ENCODE results near the gene ABHD15.

ABHD15 gene

DNA sequence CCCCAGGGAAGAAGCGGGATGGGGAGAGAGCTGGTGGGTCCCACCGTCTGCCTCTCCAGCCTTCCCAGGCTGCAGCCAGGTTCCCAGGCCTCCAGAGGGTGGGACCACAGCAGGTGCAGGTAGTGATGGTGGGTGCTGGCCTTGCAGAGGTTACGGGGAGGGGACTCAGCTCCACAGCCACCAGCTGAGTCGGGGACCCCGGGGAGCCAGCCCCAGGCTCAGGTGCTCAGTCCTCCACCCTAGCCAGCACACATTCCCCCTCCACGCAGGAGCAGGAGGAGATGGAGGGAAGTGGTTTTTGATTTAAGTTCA lies 6.7 kb upstream of the ABHD15 start:
- H3K9me2 ChIP-seq (replicated peaks; ENCODE audit: control insufficient read depth, low read length) = no peaks in the 10 kb centered on the region
- H3K4me1 ChIP-seq (ENCODE audit: control insufficient read depth, low read length) = peaks cover 22% of the 10 kb centered on the region
- H3K4me2 ChIP-seq (ENCODE audit: low read length) = no peak overlapping the region
- peaks cover 3% of the 10 kb centered on the region for H3F3A ChIP-seq (ENCODE audit: control insufficient read depth, insufficient read depth)
- no peaks in the 10 kb centered on the region for H3K27me3 ChIP-seq (ENCODE audit: control insufficient read depth, low read length)
- H3K27ac ChIP-seq (ENCODE audit: low read depth, low read length) = no peak overlapping the region
- H3K36me3 ChIP-seq (ENCODE audit: control insufficient read depth, low read length) = peaks cover 70% of the 10 kb centered on the region
- TF ChIP-seq CTCF (IDR thresholded peaks at IDR 0.05; ENCODE audit: low read depth, low read length, poor library complexity, severe bottlenecking) = no peak
- TF ChIP-seq EZH2phosphoT487 (IDR thresholded peaks at IDR 0.05; ENCODE audit: borderline replicate concordance, low read length) = no peak
- no peaks in the 10 kb centered on the region for H3K9me3 ChIP-seq (ENCODE audit: control insufficient read depth, insufficient read depth, low read length)
- H4K20me1 ChIP-seq (ENCODE audit: control insufficient read depth, insufficient read depth, low read depth, low read length) = no peaks in the 10 kb centered on the region
- peaks cover 4% of the 10 kb centered on the region; the same call in 1 of the 2 replicates for H3K79me2 ChIP-seq (ENCODE audit: control insufficient read depth, low read length)
- H3K4me3 ChIP-seq (ENCODE audit: low read length) = no peak overlapping the region

GRCh38 chr17:29572691-29573557 lies 6.1 kb upstream of the ABHD15 start:
- peak; percentile 55 for TF ChIP-seq CTCF (IDR thresholded peaks at IDR 0.05; ENCODE audit: low read depth, low read length, poor library complexity, severe bottlenecking)
- no peak for TF ChIP-seq EZH2phosphoT487 (IDR thresholded peaks at IDR 0.05; ENCODE audit: borderline replicate concordance, low read length)
- H3K4me2 ChIP-seq (ENCODE audit: low read length) = peak overlapping the region; percentile 41

DNA sequence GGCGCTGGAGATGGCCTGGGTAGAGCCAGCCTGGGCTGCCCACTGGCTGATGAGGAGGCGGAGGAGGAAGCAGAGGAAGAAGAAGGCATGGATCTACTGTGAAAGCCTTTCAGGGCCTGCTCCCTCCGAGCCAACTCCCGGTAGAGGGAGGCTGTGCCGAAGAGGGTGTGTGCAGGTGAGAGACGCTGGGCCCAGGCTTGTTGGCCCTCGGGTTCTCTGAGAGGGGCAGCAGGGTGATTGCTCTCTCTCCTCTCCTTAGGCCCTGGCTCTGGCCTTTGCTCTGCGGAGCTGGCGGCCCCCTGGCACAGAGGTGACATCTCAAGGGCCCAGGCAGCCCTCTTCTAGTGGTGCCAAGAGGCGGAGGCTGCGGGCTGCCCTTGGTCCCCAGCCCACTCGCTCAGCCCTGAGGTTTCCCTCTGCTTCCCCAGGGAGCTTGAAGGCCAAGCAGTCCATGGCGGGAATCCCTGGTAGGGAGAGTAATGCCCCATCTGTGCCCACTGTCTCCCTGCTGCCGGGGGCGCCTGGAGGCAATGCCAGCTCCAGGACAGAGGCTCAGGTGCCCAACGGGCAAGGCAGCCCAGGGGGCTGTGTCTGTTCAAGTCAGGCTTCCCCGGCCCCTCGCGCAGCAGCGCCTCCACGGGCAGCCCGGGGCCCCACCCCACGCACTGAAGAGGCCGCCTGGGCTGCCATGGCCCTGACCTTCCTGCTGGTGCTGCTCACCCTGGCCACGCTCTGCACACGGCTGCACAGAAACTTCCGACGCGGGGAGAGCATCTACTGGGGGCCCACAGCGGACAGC lies 5.2 kb upstream of the ABHD15 start:
- TF ChIP-seq CTCF (IDR thresholded peaks at IDR 0.05; ENCODE audit: low read depth, low read length, poor library complexity, severe bottlenecking) (no peak), EZH2phosphoT487 (IDR thresholded peaks at IDR 0.05; ENCODE audit: borderline replicate concordance, low read length) (no peak)
- H3K36me3 ChIP-seq (ENCODE audit: control insufficient read depth, low read length) = peaks cover 56% of the 10 kb centered on the region
- H3K79me2 ChIP-seq (ENCODE audit: control insufficient read depth, low read length) = peaks cover 8% of the 10 kb centered on the region
- H3K4me3 ChIP-seq (ENCODE audit: low read length) = no peak overlapping the region
- H3K4me2 ChIP-seq (ENCODE audit: low read length) = no peak overlapping the region; the same call in 1 of the 2 replicates
- no peaks in the 10 kb centered on the region for H3K9me3 ChIP-seq (ENCODE audit: control insufficient read depth, insufficient read depth, low read length)
- peaks cover 22% of the 10 kb centered on the region for H3K4me1 ChIP-seq (ENCODE audit: control insufficient read depth, low read length)
- no peak overlapping the region for H3K27ac ChIP-seq (ENCODE audit: low read depth, low read length)
- H3F3A ChIP-seq (ENCODE audit: control insufficient read depth, insufficient read depth) = peaks cover 8% of the 10 kb centered on the region
- no peaks in the 10 kb centered on the region for H4K20me1 ChIP-seq (ENCODE audit: control insufficient read depth, insufficient read depth, low read depth, low read length)
- no peaks in the 10 kb centered on the region for H3K9me2 ChIP-seq (replicated peaks; ENCODE audit: control insufficient read depth, low read length)
- H3K27me3 ChIP-seq (ENCODE audit: control insufficient read depth, low read length) = no peaks in the 10 kb centered on the region

More at GRCh38 chr17:29572691-29573557, 6.1 kb upstream of the ABHD15 start:
- Histone ChIP-seq H3K4me3 (ENCODE audit: low read length) (no peak overlapping the region), H3K36me3 (ENCODE audit: control insufficient read depth, low read length) (peaks cover 64% of the 10 kb centered on the region), H3K27ac (ENCODE audit: low read depth, low read length) (no peak overlapping the region), H3K27me3 (ENCODE audit: control insufficient read depth, low read length) (no peaks in the 10 kb centered on the region), H3K9me2 (replicated peaks; ENCODE audit: control insufficient read depth, low read length) (no peaks in the 10 kb centered on the region), H4K20me1 (ENCODE audit: control insufficient read depth, insufficient read depth, low read depth, low read length) (no peaks in the 10 kb centered on the region), H3K79me2 (ENCODE audit: control insufficient read depth, low read length) (peaks cover 4% of the 10 kb centered on the region; the same call in 1 of the 2 replicates), H3F3A (ENCODE audit: control insufficient read depth, insufficient read depth) (peaks cover 6% of the 10 kb centered on the region), H3K9me3 (ENCODE audit: control insufficient read depth, insufficient read depth, low read length) (no peaks in the 10 kb centered on the region), H3K4me1 (ENCODE audit: control insufficient read depth, low read length) (peaks cover 22% of the 10 kb centered on the region)

Data from DOHH2 (cell line).